HepG2 (cell line): ENCODE results near the gene PRKCD. TPM values are rescaled to one million over a fixed set of nuclear protein-coding genes. Genes with fewer than 3 reads are reported as not detected.

Experiments
- GATAD1 ChIP-seq: IDR thresholded peaks from 2 replicates; pipeline ENCODE4 v1.6.1; 2016; ENCODE audit warnings: missing genetic modification reagents, missing compliant biosample characterization
- GATAD2A ChIP-seq: IDR thresholded peaks from 2 replicates; pipeline ENCODE4 v1.6.1; 2016
- KDM5B ChIP-seq: sonication (generic); formaldehyde crosslinking; IDR thresholded peaks from 2 replicates; pipeline ENCODE4 v1.4.0; 2020; ENCODE audit warnings: missing genetic modification reagents, mild to moderate bottlenecking, borderline replicate concordance
- KLF9 ChIP-seq: IDR thresholded peaks from 2 replicates; pipeline ENCODE4 v1.6.1; 2016; ENCODE audit warnings: low read depth
- MNT ChIP-seq: fragments of 450-650 bp; IDR thresholded peaks from 2 replicates; pipeline ENCODE4 v1.6.1; 2016
- POLR2A ChIP-seq, 2 experiments: IDR thresholded peaks; 2 replicates each; pipeline ENCODE4 v1.6.1; 2011; ENCODE audit warnings: low read depth in 2 of 2, low read length in 2 of 2, mild to moderate bottlenecking in 1 of 2, moderate library complexity in 1 of 2; ENCODE audit not compliant: insufficient read depth in 1 of 2
- POLR2G ChIP-seq: fragments of 200-400 bp; formaldehyde crosslinking; IDR thresholded peaks from 2 replicates; pipeline ENCODE4 v1.6.1; 2018; ENCODE audit warnings: mild to moderate bottlenecking, low read depth, low read length, moderate library complexity
- SP5 ChIP-seq: IDR thresholded peaks from 2 replicates; pipeline ENCODE4 v1.6.1; 2016; ENCODE audit warnings: low read depth, borderline replicate concordance
- ZBTB20 ChIP-seq: sonication (generic); formaldehyde crosslinking; IDR thresholded peaks from 2 replicates; pipeline ENCODE4 v1.8.1; 2023; ENCODE audit warnings: missing genetic modification reagents, low read depth, mild to moderate bottlenecking, borderline replicate concordance
- ZFY ChIP-seq: sonication (generic); formaldehyde crosslinking; IDR thresholded peaks from 2 replicates; pipeline ENCODE4 v1.4.0; 2020; ENCODE audit warnings: missing genetic modification reagents
- ZNF142 ChIP-seq: sonication (generic); formaldehyde crosslinking; IDR thresholded peaks from 2 replicates; pipeline ENCODE4 v1.4.0; 2020; ENCODE audit warnings: missing genetic modification reagents
- ZNF274 ChIP-seq: sonication (generic); formaldehyde crosslinking; IDR thresholded peaks from 2 replicates; pipeline ENCODE4 v1.5.1; 2020; ENCODE audit warnings: mild to moderate bottlenecking, missing genetic modification reagents
- polyA plus RNA-seq, 8 experiments: library from polyadenylated mRNA; depleted of rRNA in 3 of 8; stranded (reverse) in 7 of 8; unstranded in 1 of 8; fragments of >200 nt; fragmentation: Illumina TruSeq in 4 of 8; extraction: Trizol in 4 of 8; gene quantifications; 2 replicates each; pipeline versions ENCODE4 v1.2.1 to v1.2.3, GENCODE V29; 2011 to 2016; ENCODE audit warnings: low read depth in 4 of 8, missing spikeins in 1 of 8, mixed read lengths in 1 of 8; ENCODE audit not compliant: insufficient read depth in 1 of 8
- total RNA-seq, 5 experiments: library from RNA; depleted of rRNA; stranded (reverse); fragments of >200 nt; fragmentation: Illumina TruSeq; extraction: Trizol; gene quantifications; 2 replicates each; pipeline ENCODE4 v1.2.3, GENCODE V29; 2016; ENCODE audit warnings: low read depth in 1 of 5
- TF ChIP-seq, protein P1 (sequence below): sonication (generic); formaldehyde crosslinking; IDR thresholded peaks from 2 replicates; pipeline ENCODE4 v1.5.0; 2020; ENCODE audit warnings: missing genetic modification reagents
- TF ChIP-seq, protein P2 (sequence below): sonication (generic); formaldehyde crosslinking; IDR thresholded peaks from 2 replicates; pipeline ENCODE4 v1.5.1; 2020; ENCODE audit warnings: mild to moderate bottlenecking, missing genetic modification reagents, moderate library complexity

Gene PRKCD
- total and polyA plus RNA-seq, 2 of the 13 experiments (the other 11 are each of a cell fraction or from before 2014, with no cell fraction given), result 1.6 to 40.7 TPM

- no peak for TF ChIP-seq ZNF142
- no peak for TF ChIP-seq SP5 (CRISPR knock-in tag)
- 0 out of 2 replicates have a peak, but pooled peaks have one; percentile 12 for TF ChIP-seq GATAD2A (CRISPR knock-in tag)
- TF ChIP-seq, protein P1, sequence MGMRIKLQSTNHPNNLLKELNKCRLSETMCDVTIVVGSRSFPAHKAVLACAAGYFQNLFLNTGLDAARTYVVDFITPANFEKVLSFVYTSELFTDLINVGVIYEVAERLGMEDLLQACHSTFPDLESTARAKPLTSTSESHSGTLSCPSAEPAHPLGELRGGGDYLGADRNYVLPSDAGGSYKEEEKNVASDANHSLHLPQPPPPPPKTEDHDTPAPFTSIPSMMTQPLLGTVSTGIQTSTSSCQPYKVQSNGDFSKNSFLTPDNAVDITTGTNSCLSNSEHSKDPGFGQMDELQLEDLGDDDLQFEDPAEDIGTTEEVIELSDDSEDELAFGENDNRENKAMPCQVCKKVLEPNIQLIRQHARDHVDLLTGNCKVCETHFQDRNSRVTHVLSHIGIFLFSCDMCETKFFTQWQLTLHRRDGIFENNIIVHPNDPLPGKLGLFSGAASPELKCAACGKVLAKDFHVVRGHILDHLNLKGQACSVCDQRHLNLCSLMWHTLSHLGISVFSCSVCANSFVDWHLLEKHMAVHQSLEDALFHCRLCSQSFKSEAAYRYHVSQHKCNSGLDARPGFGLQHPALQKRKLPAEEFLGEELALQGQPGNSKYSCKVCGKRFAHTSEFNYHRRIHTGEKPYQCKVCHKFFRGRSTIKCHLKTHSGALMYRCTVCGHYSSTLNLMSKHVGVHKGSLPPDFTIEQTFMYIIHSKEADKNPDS (CRISPR knock-in tag), result no peak
- TF ChIP-seq ZBTB20 (CRISPR knock-in tag), result no peak
- 0 out of 2 replicates have a peak, but pooled peaks have one; percentile 20 for TF ChIP-seq GATAD1 (CRISPR knock-in tag)
- 0 out of 2 replicates have a peak, but pooled peaks have one; percentile 8 for TF ChIP-seq KDM5B (CRISPR knock-in tag)
- peak; percentile 50; the same call in 1 of the 2 replicates for TF ChIP-seq POLR2G
- peak; percentile 55 for TF ChIP-seq MNT
- peak in 1 of 2 experiments; percentile 48; a peak in 1 of 4 replicates for TF ChIP-seq POLR2A (IDR thresholded peaks at IDR 0.05; ENCODE audit: insufficient read depth in 1 of 2, low read depth in 2 of 2, low read length in 2 of 2)
- no peak for TF ChIP-seq KLF9 (CRISPR knock-in tag)
- TF ChIP-seq, protein P2, sequence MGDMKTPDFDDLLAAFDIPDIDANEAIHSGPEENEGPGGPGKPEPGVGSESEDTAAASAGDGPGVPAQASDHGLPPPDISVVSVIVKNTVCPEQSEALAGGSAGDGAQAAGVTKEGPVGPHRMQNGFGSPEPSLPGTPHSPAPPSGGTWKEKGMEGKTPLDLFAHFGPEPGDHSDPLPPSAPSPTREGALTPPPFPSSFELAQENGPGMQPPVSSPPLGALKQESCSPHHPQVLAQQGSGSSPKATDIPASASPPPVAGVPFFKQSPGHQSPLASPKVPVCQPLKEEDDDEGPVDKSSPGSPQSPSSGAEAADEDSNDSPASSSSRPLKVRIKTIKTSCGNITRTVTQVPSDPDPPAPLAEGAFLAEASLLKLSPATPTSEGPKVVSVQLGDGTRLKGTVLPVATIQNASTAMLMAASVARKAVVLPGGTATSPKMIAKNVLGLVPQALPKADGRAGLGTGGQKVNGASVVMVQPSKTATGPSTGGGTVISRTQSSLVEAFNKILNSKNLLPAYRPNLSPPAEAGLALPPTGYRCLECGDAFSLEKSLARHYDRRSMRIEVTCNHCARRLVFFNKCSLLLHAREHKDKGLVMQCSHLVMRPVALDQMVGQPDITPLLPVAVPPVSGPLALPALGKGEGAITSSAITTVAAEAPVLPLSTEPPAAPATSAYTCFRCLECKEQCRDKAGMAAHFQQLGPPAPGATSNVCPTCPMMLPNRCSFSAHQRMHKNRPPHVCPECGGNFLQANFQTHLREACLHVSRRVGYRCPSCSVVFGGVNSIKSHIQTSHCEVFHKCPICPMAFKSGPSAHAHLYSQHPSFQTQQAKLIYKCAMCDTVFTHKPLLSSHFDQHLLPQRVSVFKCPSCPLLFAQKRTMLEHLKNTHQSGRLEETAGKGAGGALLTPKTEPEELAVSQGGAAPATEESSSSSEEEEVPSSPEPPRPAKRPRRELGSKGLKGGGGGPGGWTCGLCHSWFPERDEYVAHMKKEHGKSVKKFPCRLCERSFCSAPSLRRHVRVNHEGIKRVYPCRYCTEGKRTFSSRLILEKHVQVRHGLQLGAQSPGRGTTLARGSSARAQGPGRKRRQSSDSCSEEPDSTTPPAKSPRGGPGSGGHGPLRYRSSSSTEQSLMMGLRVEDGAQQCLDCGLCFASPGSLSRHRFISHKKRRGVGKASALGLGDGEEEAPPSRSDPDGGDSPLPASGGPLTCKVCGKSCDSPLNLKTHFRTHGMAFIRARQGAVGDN (CRISPR knock-in tag), result peak; percentile 22; the same call in 1 of the 2 replicates
- 0 out of 2 replicates have a peak, but pooled peaks have one; percentile 24 for TF ChIP-seq ZNF274 (CRISPR knock-in tag)
- TF ChIP-seq ZFY (CRISPR knock-in tag), result 0 out of 2 replicates have a peak, but pooled peaks have one; percentile 31
These were observed 35.8 kb downstream of the PRKCD start (continued) for GRCh38 chr3:53196575-53197407.
